GM12874 (cell line): ENCODE data around the gene ZNF747.

Source experiments
- CTCF ChIP-seq: IDR thresholded peaks from 2 replicates; pipeline ENCODE4 v1.5.1; 2011; ENCODE audit warnings: low read depth, mild to moderate bottlenecking, control low read depth, low read length, moderate library complexity; ENCODE audit not compliant: insufficient read depth

Gene ZNF747

GRCh38 chr16:30526137-30526822 lies 8.4 kb downstream of the ZNF747 start, which contains the start of gene ZNF768:
ZNF768 (minus strand) TSS chr16:30526566; CDS start chr16:30526413, 153 bp downstream.
- no peak for TF ChIP-seq CTCF

GRCh38 chr16:30525844-30526136 lies 8.9 kb downstream of the ZNF747 start:
- no peak for TF ChIP-seq CTCF

GRCh38 chr16:30524575-30525568 lies 9.8 kb downstream of the ZNF747 start:
- TF ChIP-seq CTCF, result no peak

GRCh38 chr16:30523768-30524574 lies 10.7 kb downstream of the ZNF747 start:
- no peak for TF ChIP-seq CTCF

GRCh38 chr16:30521873-30522641 lies 12.6 kb downstream of the ZNF747 start:
- TF ChIP-seq CTCF, result no peak

GRCh38 chr16:30521476-30521872 lies 13.2 kb downstream of the ZNF747 start:
- no peak for TF ChIP-seq CTCF
